Gastroesophageal sphincter (tissue), 3 donors: Measurements from ENCODE around the gene WNT9A.

Experiments used
- EP300 ChIP-seq: sonication (generic); formaldehyde crosslinking; IDR thresholded peaks from one replicate; pipeline ENCODE4 v1.6.1; 2017; ENCODE audit warnings: antibody characterized with exemption, mild to moderate bottlenecking
- POLR2AphosphoS5 ChIP-seq: sonication (generic); formaldehyde crosslinking; IDR thresholded peaks from one replicate; pipeline ENCODE4 v1.6.1; 2017; ENCODE audit warnings: antibody characterized with exemption
- TF ChIP-seq, protein P1 (sequence below), 4 experiments: fragments of 200-600 bp in 2 of 4; fragments of 450-650 bp in 2 of 4; sonication (generic) in 1 of 4; IDR thresholded peaks; one replicate each; pipeline ENCODE4 v1.5.1; 2017 to 2019; ENCODE audit warnings: antibody characterized with exemption in 4 of 4, mild to moderate bottlenecking in 2 of 4, moderate library complexity in 2 of 4

DNA sequence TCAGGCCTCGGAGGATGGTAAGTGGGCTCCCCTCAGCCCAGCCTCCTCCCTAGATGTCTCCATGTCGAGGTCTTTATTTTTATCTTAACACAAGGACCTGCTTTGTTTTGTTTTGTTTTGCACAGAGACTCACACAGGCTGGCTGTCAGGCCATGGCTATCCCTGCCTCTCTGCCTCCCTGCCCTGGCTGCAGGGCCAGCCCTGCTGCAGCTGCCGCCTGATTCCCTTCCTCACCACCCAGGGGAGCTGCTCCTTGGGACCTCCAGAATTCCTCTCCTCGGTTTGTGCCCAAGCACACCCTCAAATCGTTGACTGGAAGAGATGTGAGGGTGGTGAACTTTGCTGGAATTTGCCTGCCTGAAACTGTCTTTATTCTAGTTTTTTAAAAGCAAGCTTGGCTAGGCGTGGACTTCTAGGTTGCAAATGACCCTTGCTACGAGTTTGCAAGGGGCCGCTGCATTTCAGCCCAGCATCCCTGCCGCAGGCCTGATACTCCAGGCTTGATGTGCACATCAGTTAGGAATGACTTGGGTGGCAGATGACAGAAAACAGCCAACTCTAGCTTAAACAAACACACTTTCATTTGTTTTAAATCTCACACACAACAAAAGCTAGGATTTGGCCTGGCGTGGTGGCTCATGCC is 37.1 kb downstream of the WNT9A start:
- TF ChIP-seq, protein P1, sequence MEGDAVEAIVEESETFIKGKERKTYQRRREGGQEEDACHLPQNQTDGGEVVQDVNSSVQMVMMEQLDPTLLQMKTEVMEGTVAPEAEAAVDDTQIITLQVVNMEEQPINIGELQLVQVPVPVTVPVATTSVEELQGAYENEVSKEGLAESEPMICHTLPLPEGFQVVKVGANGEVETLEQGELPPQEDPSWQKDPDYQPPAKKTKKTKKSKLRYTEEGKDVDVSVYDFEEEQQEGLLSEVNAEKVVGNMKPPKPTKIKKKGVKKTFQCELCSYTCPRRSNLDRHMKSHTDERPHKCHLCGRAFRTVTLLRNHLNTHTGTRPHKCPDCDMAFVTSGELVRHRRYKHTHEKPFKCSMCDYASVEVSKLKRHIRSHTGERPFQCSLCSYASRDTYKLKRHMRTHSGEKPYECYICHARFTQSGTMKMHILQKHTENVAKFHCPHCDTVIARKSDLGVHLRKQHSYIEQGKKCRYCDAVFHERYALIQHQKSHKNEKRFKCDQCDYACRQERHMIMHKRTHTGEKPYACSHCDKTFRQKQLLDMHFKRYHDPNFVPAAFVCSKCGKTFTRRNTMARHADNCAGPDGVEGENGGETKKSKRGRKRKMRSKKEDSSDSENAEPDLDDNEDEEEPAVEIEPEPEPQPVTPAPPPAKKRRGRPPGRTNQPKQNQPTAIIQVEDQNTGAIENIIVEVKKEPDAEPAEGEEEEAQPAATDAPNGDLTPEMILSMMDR (IDR thresholded peaks at IDR 0.05) = no peak
- no peak for TF ChIP-seq POLR2AphosphoS5
- TF ChIP-seq EP300 = no peak
